Esophagus squamous epithelium (tissue), 5 donors: ENCODE measurements around the gene PLEKHJ1. TPM values are rescaled to one million over a fixed set of nuclear protein-coding genes. Genes with fewer than 3 reads are reported as not detected.

ENCODE experiments used
- DNase-seq: peaks from one replicate; lab custom pipeline; 2025; lab: John Stamatoyannopoulos, UW
- H3K27ac ChIP-seq, 4 donors: fragments of 200-600 bp; sonication (generic); one replicate each; pipeline ENCODE4 v1.5.1; 2016 to 2019; ENCODE audit warnings: mild to moderate bottlenecking in 1 of 4
- H3K27me3 ChIP-seq, 4 donors: fragments of 200-600 bp; sonication (generic); 1 replicate in 3 of 4; 2 replicates in 1 of 4; pipeline versions ENCODE4 v1.5.1 to v1.6.0; 2017 to 2021; ENCODE audit warnings: antibody characterized with exemption in 1 of 4
- H3K36me3 ChIP-seq, 3 donors: fragments of 200-600 bp; sonication (generic); one replicate each; pipeline ENCODE4 v1.5.1; 2016 to 2019
- H3K4me1 ChIP-seq, 3 donors: fragments of 200-600 bp; sonication (generic); one replicate each; pipeline ENCODE4 v1.5.1; 2017 to 2019
- H3K4me3 ChIP-seq, 4 donors: fragments of 200-600 bp; sonication (generic); 1 replicate in 3 of 4; 2 replicates in 1 of 4; pipeline ENCODE4 v1.5.1; 2016 to 2019; ENCODE audit warnings: mild to moderate bottlenecking in 2 of 4, moderate library complexity in 1 of 4
- H3K9me3 ChIP-seq, 3 donors: fragments of 200-600 bp; sonication (generic); one replicate each; pipeline ENCODE4 v1.5.1; 2016 to 2019
- POLR2A ChIP-seq, 4 donors: fragments of 450-650 bp; IDR thresholded peaks; one replicate each; pipeline ENCODE4 v1.6.1; 2017; ENCODE audit warnings: antibody characterized with exemption in 4 of 4, mild to moderate bottlenecking in 4 of 4, moderate library complexity in 3 of 4
- WGBS, 2 donors: methylation state at CpG; one replicate each; pipeline ENCODE4 v1.1.5; 2018; 5-methylcytosine and 5-hydroxymethylcytosine counted together
- intact Hi-C: fragments of 100-400 bp; cut with DNase I; formaldehyde crosslinking; loops from one replicate; pipeline ENCODE4 v1.15.0; 2022
- small RNA-seq, 4 donors: library from RNA; depleted of rRNA; stranded (forward); fragments of <200 nt; gene quantifications; one replicate each; pipeline ENCODE3, GENCODE V24; 2016
- total RNA-seq, 4 donors: library from RNA; depleted of rRNA; stranded (reverse); fragments of >200 nt; gene quantifications; one replicate each; pipeline ENCODE4 v1.1.0, GENCODE V29; 2016
- TF ChIP-seq, protein P1 (sequence below), 6 experiments: fragments of 450-650 bp in 4 of 6; fragments of 200-600 bp in 2 of 6; sonication (generic) in 2 of 6; IDR thresholded peaks; one replicate each; pipeline ENCODE4 v1.5.1; 2016 to 2019; ENCODE audit warnings: antibody characterized with exemption in 6 of 6, mild to moderate bottlenecking in 4 of 6, moderate library complexity in 4 of 6
- donor health status: DM: yes; HTN: yes; CAD: no.

The PLEKHJ1 gene
- total RNA-seq, 4 donors from 2014 or later, result 44.8 to 56.5 (median 48.8) TPM

DNA sequence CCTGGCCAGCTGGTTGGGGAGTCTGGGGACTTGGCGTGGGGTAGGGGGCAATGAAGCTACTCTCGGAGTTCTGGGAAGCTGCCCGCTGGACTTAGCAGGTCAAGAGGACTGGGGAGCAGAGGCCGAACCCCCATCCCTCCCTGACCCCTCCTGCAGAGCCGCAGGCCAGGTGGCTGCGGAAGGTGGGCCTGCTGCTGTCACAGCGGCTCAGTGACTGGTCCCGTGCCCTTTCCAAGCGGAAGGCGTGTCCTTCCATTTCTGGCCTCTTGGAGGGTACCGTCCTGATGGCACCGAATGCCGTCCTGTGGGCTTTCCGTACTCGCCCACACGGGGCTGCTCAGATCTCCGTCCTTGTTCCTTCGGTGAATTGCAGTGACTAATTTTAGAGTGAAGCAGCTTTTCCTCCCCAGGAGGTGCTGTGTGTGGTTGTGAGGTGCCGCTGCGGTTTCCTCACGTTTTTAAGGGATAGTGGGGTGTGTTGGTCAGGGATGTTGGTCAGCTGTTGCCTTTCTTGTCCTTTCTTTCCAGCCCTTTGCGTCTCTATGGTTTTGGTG lies 51.6 kb downstream of the PLEKHJ1 start:
- H3K27me3 ChIP-seq, result no peaks in the 10 kb centered on the region
- no peak for TF ChIP-seq POLR2A (IDR thresholded peaks at IDR 0.05)
- TF ChIP-seq, protein P1, sequence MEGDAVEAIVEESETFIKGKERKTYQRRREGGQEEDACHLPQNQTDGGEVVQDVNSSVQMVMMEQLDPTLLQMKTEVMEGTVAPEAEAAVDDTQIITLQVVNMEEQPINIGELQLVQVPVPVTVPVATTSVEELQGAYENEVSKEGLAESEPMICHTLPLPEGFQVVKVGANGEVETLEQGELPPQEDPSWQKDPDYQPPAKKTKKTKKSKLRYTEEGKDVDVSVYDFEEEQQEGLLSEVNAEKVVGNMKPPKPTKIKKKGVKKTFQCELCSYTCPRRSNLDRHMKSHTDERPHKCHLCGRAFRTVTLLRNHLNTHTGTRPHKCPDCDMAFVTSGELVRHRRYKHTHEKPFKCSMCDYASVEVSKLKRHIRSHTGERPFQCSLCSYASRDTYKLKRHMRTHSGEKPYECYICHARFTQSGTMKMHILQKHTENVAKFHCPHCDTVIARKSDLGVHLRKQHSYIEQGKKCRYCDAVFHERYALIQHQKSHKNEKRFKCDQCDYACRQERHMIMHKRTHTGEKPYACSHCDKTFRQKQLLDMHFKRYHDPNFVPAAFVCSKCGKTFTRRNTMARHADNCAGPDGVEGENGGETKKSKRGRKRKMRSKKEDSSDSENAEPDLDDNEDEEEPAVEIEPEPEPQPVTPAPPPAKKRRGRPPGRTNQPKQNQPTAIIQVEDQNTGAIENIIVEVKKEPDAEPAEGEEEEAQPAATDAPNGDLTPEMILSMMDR (IDR thresholded peaks at IDR 0.05), result no peak
- no peaks in the 10 kb centered on the region for H3K9me3 ChIP-seq
- no peak overlapping the region for H3K27ac ChIP-seq
- peaks cover 13 to 62% (median 21%) of the 10 kb centered on the region in 3 donors for H3K4me1 ChIP-seq
- WGBS, 2 donors, result 87 to 96% methylated on average over 18 of the region's 22 CpGs
- DNase-seq, result no peak
- intact Hi-C loops, result no loop called here
- no peak overlapping the region for H3K4me3 ChIP-seq
- H3K36me3 ChIP-seq, result peaks cover 5 to 95% (median 11%) of the 10 kb centered on the region in 3 donors

Small RNAs within 50 kb of the gene (small RNA-seq; reads per million reads assigned to genes)
- 0 to 0.45 (median 0.18) reads per million in 4 donors for gene MIR1227

Other genes starting within 250 kb of the PLEKHJ1 start
- gene BTBD2, start 220.6 kb downstream of the PLEKHJ1 start, total RNA-seq, result 10 to 100 TPM; 42.3 to 79.0 (median 63.8) TPM
- gene MKNK2, start 185.1 kb downstream of the PLEKHJ1 start, total RNA-seq, result 100 to 1,000 TPM; 147 to 300 (median 189) TPM
- gene MOB3A, start 140.0 kb downstream of the PLEKHJ1 start, total RNA-seq, result 10 to 100 TPM; 22.9 to 26.9 (median 23.6) TPM
- 10 to 100 TPM in 1 of 4 donors, 1 to 10 TPM in 2, not detected in 1; 3.0 to 11.4 (median 3.2) TPM for gene IZUMO4, start 139.4 kb downstream of the PLEKHJ1 start, total RNA-seq
- 10 to 100 TPM; 47.7 to 99.9 (median 71.8) TPM for gene AP3D1, start 84.8 kb downstream of the PLEKHJ1 start, total RNA-seq
- gene DOT1L, start 72.4 kb downstream of the PLEKHJ1 start, total RNA-seq, result 10 to 100 TPM in 3 of 4 donors, 1 to 10 TPM in 1; 8.5 to 24.4 (median 17.0) TPM
- gene SF3A2, start 495 bp upstream of the PLEKHJ1 start, total RNA-seq, result 10 to 100 TPM; 19.3 to 39.7 (median 31.3) TPM
- gene AMH, start 13.0 kb upstream of the PLEKHJ1 start, total RNA-seq, result 1 to 10 TPM in 1 of 4 donors, under 1 TPM in 2, not detected in 1; 0.76 to 1.1 (median 0.88) TPM
- gene JSRP1, start 20.1 kb upstream of the PLEKHJ1 start, total RNA-seq, result 1 to 10 TPM in 1 of 4 donors, not detected in 3; 1.5 TPM
- under 1 TPM in 3 of 4 donors, not detected in 1; 0.32 to 0.40 (median 0.38) TPM for gene PEAK3, start 45.8 kb upstream of the PLEKHJ1 start, total RNA-seq
- under 1 TPM in 1 of 4 donors, not detected in 3; 0.09 TPM for gene LINGO3, start 71.8 kb upstream of the PLEKHJ1 start, total RNA-seq
- 100 to 1,000 TPM in 3 of 4 donors, 10 to 100 TPM in 1; 97.8 to 163 (median 128) TPM for gene LSM7, start 92.3 kb upstream of the PLEKHJ1 start, total RNA-seq
- 10 to 100 TPM; 14.7 to 37.7 (median 36.2) TPM for gene SPPL2B, start 92.4 kb upstream of the PLEKHJ1 start, total RNA-seq
- gene TMPRSS9, start 123.9 kb upstream of the PLEKHJ1 start, total RNA-seq, result under 1 TPM in 1 of 4 donors, not detected in 3; 0.19 TPM
- gene TIMM13, start 191.3 kb upstream of the PLEKHJ1 start, total RNA-seq, result 10 to 100 TPM; 46.2 to 65.7 (median 53.8) TPM
- 10 to 100 TPM; 38.7 to 93.3 (median 61.4) TPM for gene LMNB2, start 220.6 kb upstream of the PLEKHJ1 start, total RNA-seq
- 10 to 100 TPM; 21.6 to 40.1 (median 28.7) TPM for gene GADD45B, start 239.8 kb upstream of the PLEKHJ1 start, total RNA-seq